PC-3 (cell line): Measurements from ENCODE around the gene TTC7B. TPM values are rescaled to one million over a fixed set of nuclear protein-coding genes. Genes with fewer than 3 reads are reported as not detected.

Source experiments
- ATAC-seq: fragments of 200-7000 bp; cut with Tn5 transposase; 2 replicates; pipeline ENCODE4 v1.9.1; 2020; ENCODE audit warnings: mild to moderate bottlenecking, moderate library complexity
- BruUV-seq: library from RNA; stranded (reverse); fragments of 400-500 nt; replicated peaks from 2 replicates; lab custom pipeline; 2021; lab: Mats Ljungman, UMichigan
- CTCF ChIA-PET: fragments of 300-600 bp; sonication (Branson Sonifier 250); formaldehyde crosslinking; loops from one replicate; lab custom pipeline; 2022; ENCODE audit warnings: antibody characterized with exemption; lab: Charles Lee
- POLR2A ChIA-PET: fragments of 300-600 bp; sonication (Branson Sonifier 250); formaldehyde crosslinking; loops from one replicate; lab custom pipeline; 2022; ENCODE audit warnings: antibody characterized with exemption; ENCODE audit not compliant: unreplicated experiment; lab: Charles Lee
- DNase-seq: peaks from one replicate; pipeline ENCODE4 v3.0.0-alpha.2; 2015
- H2AFZ ChIP-seq: fragments of 300-600 bp; sonication (generic); 2 replicates; pipeline ENCODE4 v1.6.0; 2016; ENCODE audit warnings: antibody characterized with exemption, low read length
- H3F3A ChIP-seq: fragments of 300-600 bp; sonication (generic); one replicate; pipeline ENCODE4 v1.6.0; 2017; ENCODE audit warnings: antibody characterized with exemption, low read length, control low read depth, mild to moderate bottlenecking; ENCODE audit not compliant: unreplicated experiment
- H3K27ac ChIP-seq: fragments of 300-600 bp; sonication (generic); 2 replicates; pipeline ENCODE4 v1.5.1; 2016; ENCODE audit warnings: mild to moderate bottlenecking, low read length
- H3K27me3 ChIP-seq: fragments of 300-600 bp; sonication (generic); 2 replicates; pipeline ENCODE4 v1.6.1; 2016; ENCODE audit warnings: low read length, mixed read lengths
- H3K36me3 ChIP-seq: fragments of 300-600 bp; sonication (generic); 2 replicates; pipeline ENCODE4 v1.6.1; 2016; ENCODE audit warnings: low read depth, mixed run types, low read length, mixed read lengths
- H3K4me1 ChIP-seq: fragments of 300-600 bp; sonication (generic); 2 replicates; pipeline ENCODE4 v1.5.1; 2016; ENCODE audit warnings: low read length; ENCODE audit not compliant: insufficient read depth
- H3K4me2 ChIP-seq: fragments of 300-600 bp; sonication (generic); 2 replicates; pipeline ENCODE4 v1.6.0; 2016; ENCODE audit warnings: low read length
- H3K4me3 ChIP-seq: fragments of 300-600 bp; sonication (generic); 2 replicates; pipeline ENCODE4 v1.5.1; 2016; ENCODE audit warnings: mild to moderate bottlenecking, low read length, mixed read lengths
- H3K79me2 ChIP-seq: fragments of 300-600 bp; sonication (generic); 2 replicates; pipeline ENCODE4 v1.6.1; 2017; ENCODE audit warnings: low read length, mixed read lengths
- H3K9ac ChIP-seq: fragments of 300-600 bp; sonication (generic); 2 replicates; pipeline ENCODE4 v1.6.0; 2016; ENCODE audit warnings: mild to moderate bottlenecking, low read length
- H3K9me2 ChIP-seq: fragments of 300-600 bp; sonication (generic); replicated peaks from 2 replicates; pipeline ENCODE4 v1.6.1; 2016; ENCODE audit warnings: mixed run types, low read length, mixed read lengths
- H3K9me3 ChIP-seq: fragments of 300-600 bp; sonication (generic); 2 replicates; pipeline ENCODE4 v1.6.1; 2016; ENCODE audit warnings: low read length, mixed read lengths
- H4K20me1 ChIP-seq: fragments of 300-600 bp; sonication (generic); 2 replicates; pipeline ENCODE4 v1.6.1; 2016; ENCODE audit warnings: low read length, mixed read lengths
- CTCF ChIP-seq: fragments of 300-600 bp; sonication (generic); conservative IDR thresholded peaks from 2 replicates; pipeline ENCODE4 v1.5.1; 2017; ENCODE audit warnings: antibody characterized with exemption, low read depth, mild to moderate bottlenecking, low read length
- EZH2 ChIP-seq: fragments of 300-600 bp; sonication (generic); IDR thresholded peaks from one replicate; pipeline ENCODE4 v1.6.1; 2017; ENCODE audit warnings: antibody characterized with exemption, mild to moderate bottlenecking, low read length; ENCODE audit not compliant: unreplicated experiment
- EZH2phosphoT487 ChIP-seq: fragments of 300-600 bp; sonication (generic); IDR thresholded peaks from 2 replicates; pipeline ENCODE4 v1.6.1; 2018; ENCODE audit warnings: mild to moderate bottlenecking, antibody characterized with exemption, low read length, borderline replicate concordance
- intact Hi-C: fragments of 100-400 bp; cut with micrococcal nuclease; formaldehyde crosslinking; loops from 2 replicates; pipeline ENCODE4 v1.9.0; 2023
- total RNA-seq: library from RNA; depleted of rRNA; stranded (reverse); fragments of >200 nt; gene quantifications from 2 replicates; pipeline ENCODE4 v1.2.3, GENCODE V29; 2014

The TTC7B gene
- total RNA-seq, 1 experiment from 2014 or later: 45.6 TPM

- intact Hi-C loops: no loop called here
- POLR2A ChIA-PET: interaction anchor here (0.7 to 0.8 kb wide), 2 partner anchors 174 to 423 kb away, joined by 4 to 16 read pairs; partner anchors contain the start of gene TTC7B
- no peaks in the 10 kb centered on the region for H3K27me3 ChIP-seq
- DNase-seq (no peak), ATAC-seq (no peak)
- H4K20me1 ChIP-seq: no peaks in the 10 kb centered on the region
- H3K9ac ChIP-seq: no peak overlapping the region
- H3K36me3 ChIP-seq: no peaks in the 10 kb centered on the region
- H2AFZ ChIP-seq: no peak overlapping the region
- no peak overlapping the region for H3K27ac ChIP-seq
- CTCF ChIA-PET: no interaction called here
- H3K4me1 ChIP-seq: peaks cover 12% of the 10 kb centered on the region
- BruUV-seq: no TSS peak
- no peaks in the 10 kb centered on the region for H3F3A ChIP-seq
- no peaks in the 10 kb centered on the region for H3K9me2 ChIP-seq
- no peak overlapping the region for H3K4me2 ChIP-seq
- H3K79me2 ChIP-seq: no peaks in the 10 kb centered on the region
- H3K9me3 ChIP-seq: no peaks in the 10 kb centered on the region
- TF ChIP-seq EZH2 (no peak), EZH2phosphoT487 (no peak), CTCF (no peak)
- H3K4me3 ChIP-seq: no peak overlapping the region
Measured at GRCh38 chr14:90641615-90642243, 174.5 kb downstream of the TTC7B start.

GRCh38 chr14:90641168-90641567, 175.1 kb downstream of the TTC7B start:
- no peaks in the 10 kb centered on the region for H3K36me3 ChIP-seq
- no peaks in the 10 kb centered on the region for H4K20me1 ChIP-seq
- peaks cover 9% of the 10 kb centered on the region for H3K4me1 ChIP-seq
- BruUV-seq: no TSS peak
- H3F3A ChIP-seq: no peaks in the 10 kb centered on the region
- no peaks in the 10 kb centered on the region for H3K27me3 ChIP-seq
- no peak overlapping the region for H3K27ac ChIP-seq
- no peaks in the 10 kb centered on the region for H3K79me2 ChIP-seq
- H3K9ac ChIP-seq: no peak overlapping the region
- H3K4me2 ChIP-seq: no peak overlapping the region
- no peak for ATAC-seq
- DNase-seq: no peak
- ChIA-PET CTCF (no interaction called here), POLR2A (no interaction called here)
- no peak for TF ChIP-seq EZH2phosphoT487
- TF ChIP-seq CTCF: no peak
- no peak for TF ChIP-seq EZH2
- no peak overlapping the region for H3K4me3 ChIP-seq
- H3K9me2 ChIP-seq: no peaks in the 10 kb centered on the region
- no peak overlapping the region for H2AFZ ChIP-seq
- H3K9me3 ChIP-seq: no peaks in the 10 kb centered on the region
- intact Hi-C loops: no loop called here

- H3K9me3 ChIP-seq: no peaks in the 10 kb centered on the region
- H3K9me2 ChIP-seq: no peaks in the 10 kb centered on the region
- no peak overlapping the region for H2AFZ ChIP-seq
- no peaks in the 10 kb centered on the region for H3K27me3 ChIP-seq
- H3K4me2 ChIP-seq: no peak overlapping the region
- no TSS peak for BruUV-seq
- no peak for DNase-seq
- POLR2A ChIA-PET: no interaction called here
- no peak overlapping the region for H3K9ac ChIP-seq
- no peak for TF ChIP-seq EZH2phosphoT487
- TF ChIP-seq CTCF: no peak
- no peak for TF ChIP-seq EZH2
- no peaks in the 10 kb centered on the region for H3F3A ChIP-seq
- H4K20me1 ChIP-seq: no peaks in the 10 kb centered on the region
- H3K27ac ChIP-seq: no peak overlapping the region
- ATAC-seq: no peak
- no peaks in the 10 kb centered on the region for H3K4me1 ChIP-seq
- H3K79me2 ChIP-seq: no peaks in the 10 kb centered on the region
- no peaks in the 10 kb centered on the region for H3K36me3 ChIP-seq
- intact Hi-C loops: no loop called here
- H3K4me3 ChIP-seq: no peak overlapping the region
- CTCF ChIA-PET: no interaction called here
Measured at GRCh38 chr14:90639641-90640040, 176.6 kb downstream of the TTC7B start.
